GM20000 (cell line): ENCODE results near the gene DKC1.

Experiments used
- DNase-seq: peaks from one replicate; pipeline ENCODE4 v3.0.0; 2012; ENCODE audit warnings: low spot score
- CTCF ChIP-seq: IDR thresholded peaks from 2 replicates; pipeline ENCODE4 v1.5.1; 2012; ENCODE audit warnings: mild to moderate bottlenecking, control low read depth; ENCODE audit errors: extremely low read depth, missing control alignments

The DKC1 gene

GRCh38 chrX:154751203-154751668 lies 11.4 kb upstream of the DKC1 start:
- TF ChIP-seq CTCF = no peak
- DNase-seq = peak; percentile 20

DNA sequence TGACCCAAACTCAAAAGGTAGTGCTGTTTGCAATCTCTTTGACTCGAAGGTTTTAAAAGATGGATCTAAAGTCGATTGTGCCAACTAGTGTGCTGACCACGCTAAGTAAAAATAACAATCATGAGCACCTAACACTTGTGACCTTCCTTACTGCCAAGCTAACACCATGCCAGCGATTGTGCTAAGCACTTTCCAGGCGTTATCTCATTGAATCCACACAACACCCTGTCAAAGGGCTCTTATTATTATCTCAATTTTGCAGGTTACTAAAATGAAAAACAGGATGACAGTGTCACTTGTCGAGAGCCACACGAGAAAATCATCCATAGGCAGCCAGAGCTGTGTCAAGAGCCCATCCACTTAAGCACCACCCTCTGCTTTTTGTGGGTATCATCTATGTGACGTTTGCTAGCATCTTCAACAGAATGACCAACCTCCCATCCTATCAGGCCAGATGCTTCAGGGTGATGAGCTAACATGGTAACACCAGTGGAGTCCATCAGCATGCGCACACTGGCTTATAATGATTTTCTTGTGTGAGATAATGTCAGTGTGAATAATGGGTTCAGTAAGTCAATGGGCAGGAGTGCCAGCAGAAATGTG lies 10.9 kb upstream of the DKC1 start:
- TF ChIP-seq CTCF = no peak
- no peak for DNase-seq

- DNase-seq = no peak
- TF ChIP-seq CTCF = no peak
Observed at GRCh38 chrX:154758696-154759095, 4.0 kb upstream of the DKC1 start.

DNA sequence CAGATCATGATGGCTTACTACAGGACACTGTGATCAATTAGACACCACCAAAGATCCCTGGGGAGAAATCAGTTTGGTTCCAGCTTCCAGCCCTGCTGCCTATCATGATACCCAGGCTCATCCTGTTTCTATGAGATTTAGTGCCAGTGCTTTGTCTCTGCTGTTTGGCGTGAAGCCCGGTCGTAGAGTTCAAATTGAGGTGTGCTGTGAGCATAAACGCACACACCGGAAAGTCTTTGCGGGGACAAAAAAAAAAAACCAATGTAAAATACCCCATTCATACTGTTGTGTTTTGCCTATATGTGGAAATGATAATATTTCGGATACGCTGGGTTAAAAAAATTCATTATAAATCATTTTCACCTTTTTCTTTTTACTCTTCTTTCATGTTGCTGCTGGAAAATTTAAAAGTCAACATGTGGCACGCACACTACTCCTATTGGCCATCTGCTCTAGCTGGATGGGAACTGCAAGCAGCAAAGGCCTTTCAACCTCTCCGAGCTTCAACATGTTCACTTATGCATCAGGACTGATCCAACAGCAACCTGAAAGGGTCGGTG lies 607 bp upstream of the DKC1 start:
- DNase-seq = no peak
- TF ChIP-seq CTCF = no peak

- TF ChIP-seq CTCF = no peak
- no peak for DNase-seq
Observed at GRCh38 chrX:154774622-154775021, 12.0 kb downstream of the DKC1 start.

GRCh38 chrX:154775419-154776349 lies 13.0 kb downstream of the DKC1 start:
- no peak for DNase-seq
- no peak for TF ChIP-seq CTCF

DNA sequence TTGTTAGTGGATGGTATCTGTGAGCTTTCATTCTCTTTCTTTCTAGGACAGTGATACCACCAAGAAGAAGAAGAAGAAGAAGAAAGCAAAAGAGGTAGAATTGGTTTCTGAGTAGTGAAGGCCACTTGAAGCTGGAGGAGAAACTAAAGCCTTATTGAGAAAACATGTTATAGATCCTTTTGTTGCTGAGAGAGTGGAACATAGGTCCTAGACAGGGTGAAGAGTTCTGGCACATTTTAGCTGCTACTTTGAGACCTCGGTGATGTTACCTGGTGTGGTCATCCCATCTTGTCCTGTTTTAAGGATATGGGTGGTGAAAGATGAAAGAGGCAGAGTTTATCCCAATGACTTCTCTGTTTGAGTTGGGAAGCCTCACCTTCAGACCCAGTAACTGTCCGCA lies 14.1 kb downstream of the DKC1 start:
- no peak for TF ChIP-seq CTCF

More for the DNA sequence above, 14.1 kb downstream of the DKC1 start:
- DNase-seq = no peak
